Activated CD4-positive, alpha-beta T cell treated with anti-CD3 and anti-CD28 coated beads for 1 hour (primary cell): ENCODE data around the gene CTSC.
A peak's percentile ranks its signal among the peaks of the same experiment; 100 is the strongest.
"Not testable (repeated sequence)": the region's sequence is repeated elsewhere in the genome, so short reads cannot be mapped to it uniquely, and the experiment has no call there.

ENCODE experiments used
- DNase-seq: peaks from one replicate; pipeline ENCODE4 v3.0.0-alpha.2; 2020

The CTSC gene

DNA sequence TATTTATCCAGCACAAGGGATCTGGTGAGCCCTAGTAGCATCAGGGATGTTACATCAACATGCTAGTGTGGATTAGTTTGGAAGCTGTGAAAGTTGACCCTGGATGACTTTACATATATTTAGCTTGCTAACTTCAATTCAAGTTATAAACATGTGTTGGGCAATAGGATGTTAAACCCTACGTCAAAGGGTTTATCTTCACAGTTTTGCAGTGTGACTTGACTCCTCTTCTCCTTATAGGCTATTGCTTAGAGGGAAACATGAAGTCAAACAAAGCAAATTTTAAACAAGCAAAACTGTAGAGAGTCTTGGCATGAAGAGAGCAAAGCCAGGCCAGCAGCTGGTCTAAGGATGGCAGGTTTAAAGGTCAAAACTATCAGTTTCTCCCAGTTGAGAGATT lies 11.3 kb upstream of the CTSC start:
- DNase-seq, result no peak

- DNase-seq, result no peak
These were observed 8.4 kb upstream of the CTSC start for GRCh38 chr11:88345949-88346348.

GRCh38 chr11:88345408-88345807 lies 7.9 kb upstream of the CTSC start:
- DNase-seq, result no peak

- DNase-seq, result no peak
These were observed 7.3 kb upstream of the CTSC start for GRCh38 chr11:88344869-88345268.

- DNase-seq, result no peak
These were observed 4.2 kb upstream of the CTSC start for GRCh38 chr11:88341522-88342251.

- no peak for DNase-seq
These were observed 2.9 kb upstream of the CTSC start for GRCh38 chr11:88340366-88340935.

DNA sequence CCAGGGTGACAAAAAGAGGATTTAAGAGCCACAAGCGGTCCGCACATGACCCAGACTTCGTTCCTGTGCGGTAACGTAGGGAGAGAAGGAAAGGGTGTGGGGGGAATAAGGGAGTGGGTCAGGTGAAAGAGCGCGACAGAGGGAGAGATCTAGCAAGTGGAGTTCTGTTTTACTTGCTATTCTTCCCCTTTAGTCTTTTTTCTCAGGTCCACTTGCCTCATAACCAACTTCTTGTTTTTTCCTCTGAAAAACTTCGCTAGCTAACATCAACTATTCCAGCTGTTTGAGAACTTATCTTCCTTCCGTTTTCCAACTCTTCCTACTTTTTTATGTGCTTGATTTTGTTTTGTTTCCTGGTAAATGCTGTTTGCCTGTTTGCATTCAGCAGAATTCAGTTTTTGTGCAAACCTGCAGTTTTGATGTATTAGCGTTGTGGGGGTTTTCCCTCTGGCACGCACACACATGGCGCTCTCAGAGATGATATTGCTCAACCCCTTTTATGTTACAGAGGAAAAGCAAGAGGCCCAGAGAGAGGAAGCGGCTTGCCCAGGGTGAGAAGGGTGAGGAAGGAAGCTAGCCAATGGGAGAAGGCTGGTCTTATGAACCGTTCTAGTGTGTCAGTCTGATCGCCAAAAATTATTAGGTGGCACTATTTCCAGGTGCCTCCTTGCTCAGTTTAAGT lies 592 bp upstream of the CTSC start:
- peak; percentile 18 for DNase-seq

DNA sequence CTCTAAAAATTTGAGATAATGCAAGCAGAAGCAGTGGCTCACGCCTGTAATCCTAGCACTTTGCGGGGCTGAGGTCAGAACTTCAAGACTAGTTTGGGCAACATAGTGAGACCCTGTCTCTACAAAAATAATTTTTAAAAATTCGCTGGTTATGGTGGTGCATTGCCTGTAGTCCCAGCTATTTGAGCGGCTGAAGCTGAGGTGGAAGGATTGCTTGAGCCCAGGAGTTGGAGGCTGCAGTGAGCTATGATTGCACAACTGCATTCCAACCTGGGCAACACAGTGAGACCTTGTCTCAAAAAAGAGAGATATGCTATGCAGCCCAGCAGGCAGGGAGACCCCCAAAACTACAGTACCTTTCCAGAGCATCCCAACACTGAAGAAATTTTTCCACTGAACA lies 2.3 kb downstream of the CTSC start:
- DNase-seq, result no peak

GRCh38 chr11:88333862-88334261 lies 3.7 kb downstream of the CTSC start:
- no peak for DNase-seq

DNA sequence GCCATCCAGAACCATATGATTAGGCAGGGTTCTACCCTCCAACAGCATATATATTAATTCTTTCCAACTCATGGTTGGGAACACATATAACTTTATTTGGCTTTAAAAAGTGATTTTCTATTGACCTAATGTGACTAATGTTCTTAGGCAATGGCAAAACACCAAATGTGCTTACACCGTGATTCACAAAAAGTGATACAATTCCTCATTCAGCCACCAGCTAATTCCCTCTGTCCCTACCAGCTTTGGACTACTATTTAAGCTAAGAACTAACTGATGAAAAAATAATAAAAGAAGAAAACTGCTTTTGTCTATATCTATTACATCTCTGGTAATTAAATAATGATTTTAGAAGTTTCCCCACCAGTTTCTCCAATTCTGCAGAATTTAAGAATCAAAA lies 4.7 kb downstream of the CTSC start:
- DNase-seq, result no peak

DNA sequence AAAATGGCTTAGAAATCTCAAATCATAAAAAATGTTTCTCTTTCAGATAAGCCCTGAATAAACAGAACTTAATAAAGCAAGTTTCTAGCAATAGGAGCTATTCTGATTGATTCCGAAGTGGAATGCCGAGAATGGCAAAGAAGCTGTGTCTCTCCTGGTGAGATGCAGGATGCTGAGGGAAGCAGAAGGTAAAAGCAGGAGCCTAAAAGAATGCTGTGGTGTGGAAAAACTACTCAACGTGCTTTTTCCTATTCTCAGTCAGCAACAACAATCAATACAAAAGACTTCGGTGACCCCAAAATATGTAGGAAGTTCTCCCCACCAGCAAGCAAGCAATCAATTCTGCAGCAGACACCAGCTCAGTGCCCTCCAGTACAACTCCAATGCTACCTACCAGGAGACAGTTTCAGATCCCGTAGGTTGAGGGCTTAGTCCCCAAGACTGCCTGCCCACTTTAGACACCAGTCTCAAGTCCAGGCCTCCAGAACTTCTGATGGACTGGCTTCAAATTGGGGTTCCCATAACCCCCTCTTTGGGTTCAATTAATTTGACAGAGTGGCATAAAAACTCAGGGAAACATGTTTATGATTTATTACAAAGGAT lies 6.6 kb downstream of the CTSC start:
- DNase-seq, result no peak

DNA sequence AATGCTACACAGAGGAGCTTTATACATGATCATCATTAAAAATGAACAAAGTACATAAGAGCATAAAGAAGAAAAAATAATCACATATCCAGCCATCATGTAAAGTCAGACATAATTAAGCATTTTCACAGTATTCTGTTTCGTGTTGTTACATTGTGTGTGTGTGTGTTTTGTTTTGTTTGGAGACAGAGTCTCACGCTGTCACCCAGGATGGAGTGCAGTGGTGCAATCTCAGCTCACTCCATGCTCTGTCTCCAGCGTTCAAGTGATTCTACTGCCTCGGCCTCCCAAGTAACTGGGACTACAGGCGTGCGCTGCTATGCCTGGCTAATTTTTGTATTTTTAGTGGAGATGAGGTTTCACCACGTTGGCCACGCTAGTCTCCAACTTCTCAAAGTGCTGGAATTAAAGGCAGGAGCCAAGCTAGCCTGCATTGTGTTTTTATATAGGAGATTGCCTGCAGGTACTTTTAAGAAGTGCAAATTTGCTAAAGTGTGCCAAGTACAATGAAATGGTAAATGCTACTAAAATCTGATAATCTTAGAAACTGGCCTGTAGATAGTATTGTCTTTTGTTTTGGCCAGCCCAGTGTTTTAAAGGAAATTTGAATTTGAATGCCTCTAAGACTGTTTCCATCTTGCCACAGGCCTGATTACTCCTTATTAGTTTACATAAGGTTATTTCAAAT lies 7.8 kb downstream of the CTSC start:
- DNase-seq, result no peak

GRCh38 chr11:88327462-88328143 lies 9.9 kb downstream of the CTSC start:
- no peak for DNase-seq

- DNase-seq, result no peak
These were observed 10.5 kb downstream of the CTSC start for GRCh38 chr11:88327061-88327460.

GRCh38 chr11:88326099-88326498 lies 11.4 kb downstream of the CTSC start:
- DNase-seq, result no peak

DNA sequence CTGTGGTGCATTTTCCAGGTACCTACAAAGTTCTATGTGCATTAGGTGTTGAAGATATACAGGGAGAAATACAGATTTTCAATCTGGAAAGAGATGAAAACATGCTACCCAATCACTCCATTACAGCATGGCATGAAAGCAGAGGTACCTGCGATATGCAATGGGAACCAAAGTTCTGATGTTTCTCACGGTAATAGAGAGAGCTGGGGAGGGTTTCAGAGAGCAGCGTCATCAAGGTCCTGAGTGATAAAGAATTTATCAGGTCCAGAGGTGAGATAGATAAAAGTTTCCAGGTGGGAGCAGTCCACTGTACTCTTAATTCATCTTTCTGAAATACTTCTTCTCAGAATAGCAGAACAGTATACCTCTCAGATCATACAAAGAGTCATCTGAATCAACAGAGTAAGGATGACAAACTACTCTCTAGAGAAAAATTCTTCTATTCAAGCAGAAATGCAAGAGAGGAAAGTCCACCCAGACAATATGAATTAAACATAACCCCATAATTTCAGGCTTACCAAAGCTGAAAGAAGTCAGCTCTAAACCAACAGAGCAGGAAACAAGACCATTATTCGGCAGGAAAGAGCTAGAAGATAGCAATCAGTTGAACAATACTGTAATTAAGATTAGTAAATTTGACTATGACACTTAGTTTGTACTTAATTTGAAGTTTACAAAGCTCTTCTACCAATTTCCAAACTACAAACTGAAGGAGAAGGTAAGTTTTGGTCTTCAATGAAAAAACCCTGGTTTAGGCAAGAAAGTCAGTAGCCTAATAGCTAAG lies 12.8 kb downstream of the CTSC start:
- DNase-seq, result no peak

DNA sequence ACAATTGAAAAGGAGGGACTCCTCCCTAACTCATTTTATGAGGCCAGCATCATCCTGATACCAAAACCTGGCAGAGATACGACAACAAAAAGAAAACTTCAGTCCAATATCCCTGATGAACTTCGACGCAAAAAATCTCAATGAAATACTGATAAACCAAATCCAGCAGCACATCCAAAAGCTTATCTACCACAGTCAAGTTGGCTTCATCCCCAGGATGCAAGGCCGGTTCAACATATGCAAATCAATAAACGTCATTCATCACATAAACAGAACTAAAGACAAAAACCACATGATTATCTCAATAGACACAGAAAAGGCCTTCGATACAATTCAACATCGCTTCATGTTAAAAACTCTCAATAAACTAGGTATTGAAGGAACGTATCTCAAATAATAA lies 14.7 kb downstream of the CTSC start:
- DNase-seq, result not testable (repeated sequence)

DNA sequence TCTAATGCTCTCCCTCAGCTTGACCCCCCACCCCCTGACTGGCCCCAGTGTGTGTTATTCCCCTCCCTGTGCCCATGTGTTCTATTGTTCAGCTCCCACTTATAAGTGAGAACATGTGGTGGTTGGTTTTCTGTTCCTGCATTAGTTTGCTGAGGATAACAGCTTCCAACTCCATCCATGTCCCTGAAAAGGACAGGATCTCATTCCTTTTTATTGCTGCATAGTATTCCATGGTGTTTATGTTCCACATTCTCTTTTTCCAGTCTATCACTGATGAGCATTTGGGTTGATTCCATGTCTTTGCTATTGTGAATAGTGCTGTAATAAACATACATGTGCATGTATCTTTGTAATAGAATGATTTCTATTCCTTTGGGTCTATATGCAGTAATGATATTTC lies 16.1 kb downstream of the CTSC start:
- DNase-seq, result not testable (repeated sequence)

GRCh38 chr11:88320149-88320559 lies 17.4 kb downstream of the CTSC start:
- no peak for DNase-seq

GRCh38 chr11:88318017-88318416 lies 19.5 kb downstream of the CTSC start:
- no peak for DNase-seq

- DNase-seq, result no peak
These were observed 20.0 kb downstream of the CTSC start for GRCh38 chr11:88317536-88317935.

DNA sequence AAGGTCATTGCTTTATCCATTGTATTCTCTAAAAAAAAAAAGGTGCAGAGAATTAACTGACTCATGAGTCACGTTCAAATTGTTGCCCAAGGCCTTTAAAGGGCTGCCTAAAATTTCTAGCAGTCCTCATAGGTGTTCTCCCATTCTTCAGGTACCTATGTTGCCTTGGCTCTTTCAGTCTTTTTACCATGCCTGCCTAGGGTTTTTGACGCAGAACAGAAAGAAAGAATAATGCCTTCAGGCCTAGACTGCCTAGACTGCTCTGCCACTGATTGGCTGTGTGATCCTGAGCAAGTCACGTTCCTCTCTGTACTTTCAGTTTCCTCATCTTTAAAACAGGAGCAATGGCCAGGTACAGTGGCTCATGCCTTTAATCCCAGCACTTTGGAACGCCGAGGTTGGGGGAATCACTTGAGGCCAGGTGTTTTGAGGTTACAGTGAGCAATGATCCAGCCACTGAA lies 21.5 kb downstream of the CTSC start:
- no peak for DNase-seq
